HG03439 (cell line): ENCODE results near the gene NTSR2.

ENCODE experiments used
- ATAC-seq: cut with Tn5 transposase; IDR thresholded peaks from one replicate; pipeline ENCODE4 v1.9.1; 2021; ENCODE audit warnings: mild to moderate bottlenecking, moderate library complexity; ENCODE audit not compliant: unreplicated experiment

NTSR2 gene

GRCh38 chr2:11658208-11659114, 11.5 kb downstream of the NTSR2 start:
- ATAC-seq: no peak

- no peak for ATAC-seq
Observed at GRCh38 chr2:11657646-11658045, 12.3 kb downstream of the NTSR2 start.

- ATAC-seq: no peak
Observed at GRCh38 chr2:11657195-11657594, 12.8 kb downstream of the NTSR2 start.

- ATAC-seq: no peak
Observed at GRCh38 chr2:11656671-11657101, 13.3 kb downstream of the NTSR2 start.

GRCh38 chr2:11656252-11656651, 13.7 kb downstream of the NTSR2 start:
- ATAC-seq: no peak

GRCh38 chr2:11655495-11655894, 14.5 kb downstream of the NTSR2 start:
- no peak for ATAC-seq

- ATAC-seq: no peak
Observed at GRCh38 chr2:11652553-11652952, 17.4 kb downstream of the NTSR2 start.

GRCh38 chr2:11651856-11652548, 18.0 kb downstream of the NTSR2 start:
- ATAC-seq: no peak

GRCh38 chr2:11649093-11649492, 20.9 kb downstream of the NTSR2 start:
- ATAC-seq: no peak

- ATAC-seq: no peak
Observed at GRCh38 chr2:11647834-11648600, 22.0 kb downstream of the NTSR2 start.

GRCh38 chr2:11646530-11646929, 23.5 kb downstream of the NTSR2 start:
- ATAC-seq: no peak

- ATAC-seq: no peak
Observed at GRCh38 chr2:11644293-11644692, 25.7 kb downstream of the NTSR2 start.

GRCh38 chr2:11642972-11643371, 27.0 kb downstream of the NTSR2 start:
- no peak for ATAC-seq

- no peak for ATAC-seq
Observed at GRCh38 chr2:11640132-11640531, 29.9 kb downstream of the NTSR2 start.

GRCh38 chr2:11639503-11639902, 30.5 kb downstream of the NTSR2 start:
- no peak for ATAC-seq

GRCh38 chr2:11637546-11637945, 32.4 kb downstream of the NTSR2 start:
- no peak for ATAC-seq

- no peak for ATAC-seq
Observed at GRCh38 chr2:11636593-11637295, 33.3 kb downstream of the NTSR2 start.

GRCh38 chr2:11635141-11635540, 34.9 kb downstream of the NTSR2 start:
- no peak for ATAC-seq

- no peak for ATAC-seq
Observed at GRCh38 chr2:11634584-11634983, 35.4 kb downstream of the NTSR2 start.

GRCh38 chr2:11633923-11634478, 36.0 kb downstream of the NTSR2 start:
- ATAC-seq: no peak
